ENCODE data around the gene DNAJB12.
A peak's percentile ranks its signal among the peaks of the same experiment; 100 is the strongest.
"Not testable (repeated sequence)": the region's sequence is repeated elsewhere in the genome, so short reads cannot be mapped to it uniquely, and the experiment has no call there.

Gene DNAJB12

DNA sequence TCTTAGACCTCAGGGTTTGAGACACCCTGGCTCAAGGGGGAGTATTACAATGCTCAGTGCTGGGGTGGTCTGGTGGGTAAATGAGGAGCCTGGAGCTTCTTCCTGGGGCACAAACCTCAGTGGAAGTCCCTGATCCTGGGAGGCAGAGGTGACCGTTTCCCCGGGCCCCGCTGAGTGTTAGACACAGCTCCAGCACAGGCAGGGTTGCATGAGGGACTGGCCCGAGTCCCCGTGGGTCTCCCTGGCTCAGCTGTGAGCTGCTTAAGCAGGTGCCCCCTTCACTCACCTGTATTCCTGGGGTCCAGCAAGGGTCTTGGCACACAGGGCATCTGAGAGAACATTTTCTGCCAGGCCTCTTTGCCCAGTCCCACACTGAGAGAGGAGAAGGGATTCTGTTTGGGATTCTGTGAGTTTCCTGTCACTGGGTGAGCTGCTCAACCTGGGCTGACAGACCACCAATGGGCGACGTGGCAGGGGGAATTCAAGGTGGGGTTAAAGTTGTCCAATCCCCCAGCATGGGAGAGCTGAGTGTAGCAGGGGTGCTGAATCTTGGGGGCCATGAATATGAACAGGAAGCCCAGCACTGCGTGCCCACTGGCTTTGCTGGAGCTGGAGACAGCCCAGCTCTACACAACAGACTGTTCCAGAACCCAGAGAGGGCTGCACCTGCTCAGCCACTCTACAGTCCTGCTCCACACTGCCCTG lies 51.1 kb downstream of the DNAJB12 start:
- no peak overlapping the region for H3K4me3 ChIP-seq (ENCODE audit: low read length)
- no peak for DNase-seq (ENCODE audit: low read depth, low spot score)

DNA sequence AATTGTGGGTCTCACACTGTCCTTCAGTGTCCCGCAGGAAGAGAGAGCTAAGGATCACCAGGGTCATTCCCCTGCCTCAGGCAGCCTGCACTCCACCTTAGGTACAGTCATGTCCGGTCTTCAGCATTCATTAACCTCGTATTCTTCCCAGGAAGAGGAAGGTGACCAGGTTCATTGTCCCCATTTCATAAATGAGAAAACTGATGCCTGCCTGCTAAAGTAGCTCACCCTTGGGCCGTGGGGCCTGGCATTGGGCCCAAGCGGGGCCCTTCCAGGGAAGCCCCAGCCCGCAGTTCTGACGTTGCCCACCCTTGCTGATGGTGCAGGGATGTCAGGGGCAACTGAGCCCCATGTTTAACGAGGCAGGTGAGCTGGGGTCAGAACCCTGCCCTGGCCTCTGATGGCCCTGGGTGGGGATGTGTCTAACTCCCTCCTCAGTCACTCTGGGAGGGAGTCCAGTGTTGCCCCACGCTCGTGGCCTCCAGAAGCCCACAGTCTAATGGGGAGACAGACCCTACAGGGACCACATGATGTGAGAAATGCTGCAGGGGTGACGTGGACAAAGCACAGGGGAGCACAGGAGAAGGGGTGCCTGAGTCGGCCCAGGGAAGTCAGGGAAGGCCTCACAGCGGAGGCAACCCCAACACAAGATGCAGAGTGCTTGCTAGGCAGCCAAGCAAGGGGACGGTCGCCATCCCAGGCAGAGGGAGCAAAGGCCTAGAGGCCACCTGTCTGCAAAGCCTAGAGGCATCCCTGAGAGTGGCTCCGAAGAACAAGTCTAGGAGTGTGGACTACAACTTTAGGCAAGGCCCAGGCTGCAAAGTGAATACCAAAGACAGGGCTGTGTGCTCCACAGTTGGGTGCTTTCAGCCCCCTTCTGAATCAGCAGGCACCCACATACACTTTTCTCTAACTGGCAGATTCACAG lies 55.9 kb downstream of the DNAJB12 start:
- DNase-seq (ENCODE audit: low read depth, low spot score) = no peak
- peak overlapping the region; percentile 76; the same call in 1 of the 2 replicates for H3K4me3 ChIP-seq (ENCODE audit: low read length)

GRCh38 chr10:72297805-72298591 lies 56.7 kb downstream of the DNAJB12 start:
- H3K4me3 ChIP-seq (ENCODE audit: low read length) = peak overlapping the region; percentile 76
- DNase-seq (ENCODE audit: low read depth, low spot score) = peak; percentile 97

DNA sequence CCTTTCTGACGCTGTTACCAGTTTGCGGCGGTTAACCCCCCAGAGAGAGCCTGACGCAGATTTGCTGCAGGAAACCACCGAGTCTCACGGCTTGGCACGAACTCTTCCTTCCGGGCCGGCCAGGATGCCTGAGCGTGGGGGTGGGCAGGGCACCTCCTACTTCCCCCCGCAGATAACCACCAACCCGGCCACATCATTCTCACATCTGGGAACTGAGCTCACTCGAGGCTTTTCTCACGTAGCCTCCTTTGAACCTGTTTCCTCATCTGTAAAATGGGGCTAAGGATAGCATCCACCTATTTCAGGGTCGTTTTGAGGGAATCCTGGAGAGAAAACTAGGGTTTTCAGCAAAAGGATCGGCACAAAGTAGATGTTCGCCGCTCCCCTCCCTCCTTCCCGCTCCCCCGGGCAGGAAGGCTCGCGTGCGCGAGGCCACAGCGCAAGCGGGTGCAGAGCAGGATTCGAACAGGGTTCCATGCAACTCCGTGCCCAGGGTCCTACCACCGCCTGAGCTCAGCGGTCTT lies 57.4 kb downstream of the DNAJB12 start:
- peak overlapping the region; percentile 76 for H3K4me3 ChIP-seq (ENCODE audit: low read length)
- DNase-seq (ENCODE audit: low read depth, low spot score) = peak; percentile 98

DNA sequence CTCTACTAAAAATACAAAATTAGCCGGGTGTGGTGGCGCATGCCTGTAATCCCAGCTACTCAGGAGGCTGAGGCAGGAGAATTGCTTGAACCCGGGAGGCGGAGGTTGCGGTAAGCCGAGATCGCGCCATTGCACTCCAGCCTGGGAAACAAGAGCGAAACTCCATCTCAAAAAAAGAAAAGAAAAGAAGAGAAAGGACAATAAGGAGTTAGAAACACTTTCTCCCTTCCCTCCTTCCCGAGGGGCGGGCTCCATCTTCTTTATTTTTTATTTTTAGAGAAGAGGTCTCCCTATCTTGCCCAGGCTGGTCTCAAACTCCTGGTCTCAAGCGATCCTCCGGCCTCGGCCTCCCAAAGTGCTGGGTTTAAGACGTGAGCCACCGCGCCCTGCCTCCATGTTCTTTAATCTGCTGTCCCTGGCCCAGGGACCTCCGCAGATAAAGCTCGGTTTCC lies 57.9 kb downstream of the DNAJB12 start:
- not testable (repeated sequence) for DNase-seq (ENCODE audit: low read depth, low spot score)
- H3K4me3 ChIP-seq (ENCODE audit: low read length) = peak overlapping the region; percentile 76

DNA sequence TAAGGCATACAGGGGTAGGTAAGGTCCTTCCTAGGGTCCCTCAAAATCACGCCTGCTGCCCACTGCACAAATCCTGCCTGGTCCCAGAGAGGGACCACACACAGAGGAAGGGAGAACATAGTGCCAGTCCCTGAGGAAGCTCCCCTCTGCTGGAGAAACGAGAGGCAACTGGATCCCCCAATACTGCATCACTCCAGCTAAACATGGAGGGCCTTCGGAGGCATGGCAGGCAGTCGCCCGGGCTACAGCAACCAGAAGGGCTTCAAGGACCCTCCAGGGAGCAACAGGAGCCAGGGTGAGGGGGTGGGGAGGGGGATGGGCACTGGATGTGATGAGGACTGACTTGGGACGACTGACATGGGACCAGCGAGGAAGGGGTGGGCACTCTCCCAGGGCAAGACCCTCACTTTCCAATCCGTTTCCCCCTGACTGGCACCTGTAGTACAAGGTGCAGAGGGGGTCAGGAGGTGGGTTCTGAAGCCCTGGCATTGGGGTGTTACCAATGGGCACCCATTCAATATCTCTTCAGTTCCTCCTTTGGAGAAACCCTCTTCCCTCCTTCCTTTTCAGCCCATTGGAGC lies 59.3 kb downstream of the DNAJB12 start:
- no peak overlapping the region for H3K4me3 ChIP-seq (ENCODE audit: low read length)
- DNase-seq (ENCODE audit: low read depth, low spot score) = no peak

DNA sequence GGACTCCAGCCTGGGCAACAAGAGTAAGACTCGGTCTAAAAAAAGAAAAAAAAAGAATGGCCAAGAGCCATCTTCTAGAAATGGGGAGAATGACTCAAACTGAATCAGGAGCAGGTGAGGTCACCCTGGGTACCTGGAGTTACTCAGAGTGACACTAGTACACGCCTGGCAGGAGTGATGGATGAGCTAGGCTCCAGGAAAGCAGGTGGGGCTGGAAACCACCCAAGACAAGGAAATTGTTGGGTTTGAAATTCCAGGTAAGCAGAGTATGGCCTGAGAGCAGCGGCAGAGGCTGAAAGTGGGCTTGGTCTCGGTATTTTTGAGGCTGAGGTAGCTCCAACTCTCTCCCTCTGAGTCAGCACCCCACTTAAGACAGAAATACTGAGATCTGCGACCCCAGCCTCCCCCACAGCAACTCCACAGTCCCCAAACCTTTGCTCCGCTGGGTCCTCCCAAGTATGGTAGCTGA lies 62.5 kb downstream of the DNAJB12 start:
- H3K4me3 ChIP-seq (ENCODE audit: low read length) = no peak overlapping the region
- no peak for DNase-seq (ENCODE audit: low read depth, low spot score)

DNA sequence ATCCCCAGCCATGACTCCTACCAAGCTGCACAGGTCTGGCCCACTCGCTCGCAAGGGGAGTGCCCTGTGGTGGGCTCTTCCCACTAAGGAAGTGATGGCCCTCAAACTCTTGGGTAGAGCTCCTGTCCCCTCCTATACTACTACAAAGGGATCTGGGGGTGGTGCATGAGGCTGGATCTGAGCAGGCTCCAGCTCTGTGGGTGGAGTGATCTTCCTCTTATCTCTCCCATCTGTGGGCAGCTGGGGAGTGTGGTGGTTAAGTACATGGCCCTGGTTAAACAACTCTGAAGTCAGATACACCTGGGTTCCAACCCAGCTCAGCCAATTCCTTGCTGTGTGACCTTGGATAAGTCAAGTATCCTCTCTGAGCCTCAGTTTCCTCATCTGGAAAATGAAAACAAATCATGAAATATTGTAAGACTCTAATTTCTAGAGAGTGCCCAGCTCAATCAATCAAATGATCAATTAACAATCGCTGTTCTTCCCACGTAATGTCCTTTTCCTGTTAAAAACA lies 63.6 kb downstream of the DNAJB12 start:
- DNase-seq (ENCODE audit: low read depth, low spot score) = peak; percentile 94
- H3K4me3 ChIP-seq (ENCODE audit: low read length) = no peak overlapping the region

GRCh38 chr10:72285972-72286521 lies 68.7 kb downstream of the DNAJB12 start:
- no peak for DNase-seq (ENCODE audit: low read depth, low spot score)
- H3K4me3 ChIP-seq (ENCODE audit: low read length) = no peak overlapping the region

- no peak for DNase-seq (ENCODE audit: low read depth, low spot score)
- no peak overlapping the region for H3K4me3 ChIP-seq (ENCODE audit: low read length)
These were observed 71.6 kb downstream of the DNAJB12 start for GRCh38 chr10:72283131-72283530.

Data from Jurkat, Clone E6-1 (cell line).